ENCODE results near the gene PAPLN. TPM values are rescaled to one million over a fixed set of nuclear protein-coding genes. Genes with fewer than 3 reads are reported as not detected.

PAPLN gene
- total RNA-seq, 1 experiment from 2014 or later: 3.0 TPM

DNA sequence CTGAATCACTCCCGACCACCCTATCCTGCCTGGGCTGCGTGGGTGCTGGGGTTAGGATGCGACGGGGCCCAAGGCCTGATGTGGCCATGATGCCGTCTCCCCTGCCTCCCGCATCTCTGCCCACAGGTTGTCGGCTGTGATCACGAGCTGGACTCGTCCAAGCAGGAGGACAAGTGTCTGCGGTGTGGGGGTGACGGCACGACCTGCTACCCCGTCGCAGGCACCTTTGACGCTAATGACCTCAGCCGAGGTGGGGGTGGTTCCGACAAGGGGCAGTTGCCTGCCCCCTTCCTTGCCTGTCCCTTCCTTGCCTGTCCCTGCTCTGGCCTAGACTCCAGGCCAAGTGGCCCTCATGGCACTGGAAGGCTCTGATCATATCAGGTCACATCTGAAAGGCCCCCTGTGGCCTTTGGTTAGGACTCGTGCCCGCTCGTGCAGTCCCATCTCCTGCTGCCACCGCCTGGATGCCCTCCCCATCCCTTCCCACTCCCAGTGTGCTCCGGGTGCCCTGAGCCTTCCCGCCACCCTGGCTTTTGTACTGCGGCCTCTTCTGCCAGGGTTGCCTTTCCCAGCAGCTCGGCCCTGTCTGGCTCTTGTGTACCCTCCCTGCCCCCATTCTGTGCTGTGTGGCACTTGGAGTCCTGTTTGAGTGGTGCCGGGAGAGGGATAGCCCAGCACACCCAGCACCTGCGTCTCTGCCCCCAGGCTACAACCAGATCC, 13.6 kb downstream of the PAPLN start:
- POLR2A ChIA-PET: no interaction called here
- BruUV-seq (replicated peaks): no TSS peak
- TF ChIP-seq, protein P1, sequence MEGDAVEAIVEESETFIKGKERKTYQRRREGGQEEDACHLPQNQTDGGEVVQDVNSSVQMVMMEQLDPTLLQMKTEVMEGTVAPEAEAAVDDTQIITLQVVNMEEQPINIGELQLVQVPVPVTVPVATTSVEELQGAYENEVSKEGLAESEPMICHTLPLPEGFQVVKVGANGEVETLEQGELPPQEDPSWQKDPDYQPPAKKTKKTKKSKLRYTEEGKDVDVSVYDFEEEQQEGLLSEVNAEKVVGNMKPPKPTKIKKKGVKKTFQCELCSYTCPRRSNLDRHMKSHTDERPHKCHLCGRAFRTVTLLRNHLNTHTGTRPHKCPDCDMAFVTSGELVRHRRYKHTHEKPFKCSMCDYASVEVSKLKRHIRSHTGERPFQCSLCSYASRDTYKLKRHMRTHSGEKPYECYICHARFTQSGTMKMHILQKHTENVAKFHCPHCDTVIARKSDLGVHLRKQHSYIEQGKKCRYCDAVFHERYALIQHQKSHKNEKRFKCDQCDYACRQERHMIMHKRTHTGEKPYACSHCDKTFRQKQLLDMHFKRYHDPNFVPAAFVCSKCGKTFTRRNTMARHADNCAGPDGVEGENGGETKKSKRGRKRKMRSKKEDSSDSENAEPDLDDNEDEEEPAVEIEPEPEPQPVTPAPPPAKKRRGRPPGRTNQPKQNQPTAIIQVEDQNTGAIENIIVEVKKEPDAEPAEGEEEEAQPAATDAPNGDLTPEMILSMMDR (IDR thresholded peaks at IDR 0.05; ENCODE audit: insufficient read depth in 1 of 2, low read depth in 1 of 2, low read length in 1 of 2, severe bottlenecking in 1 of 2, unreplicated experiment in 1 of 2): no peak
- intact Hi-C loops (cut with micrococcal nuclease; ENCODE audit: unreplicated experiment): no loop called here
- Mint-ChIP-seq H3K27ac (ENCODE audit: unreplicated experiment) (no peak overlapping the region), H3K4me3 (ENCODE audit: unreplicated experiment) (no peak overlapping the region), H3K27me3 (ENCODE audit: insufficient read depth, unreplicated experiment) (no peaks in the 10 kb centered on the region), H3K36me3 (ENCODE audit: insufficient read depth, unreplicated experiment) (no peaks in the 10 kb centered on the region), H3K4me1 (ENCODE audit: low read depth, unreplicated experiment) (no peaks in the 10 kb centered on the region), H3K9me3 (ENCODE audit: unreplicated experiment) (no peaks in the 10 kb centered on the region)
- Histone ChIP-seq H3K27me3 (replicated peaks; ENCODE audit: control insufficient read depth, insufficient read depth, low read length) (no peaks in the 10 kb centered on the region), H3K4me3 (ENCODE audit: low read depth, low read length) (no peak overlapping the region), H3K36me3 (ENCODE audit: control insufficient read depth, insufficient read depth, low read length) (no peaks in the 10 kb centered on the region), H3K9me3 (no peaks in the 10 kb centered on the region), H3K4me1 (no peaks in the 10 kb centered on the region)
- no peak for DNase-seq
- CTCF ChIA-PET: no interaction called here

DNA sequence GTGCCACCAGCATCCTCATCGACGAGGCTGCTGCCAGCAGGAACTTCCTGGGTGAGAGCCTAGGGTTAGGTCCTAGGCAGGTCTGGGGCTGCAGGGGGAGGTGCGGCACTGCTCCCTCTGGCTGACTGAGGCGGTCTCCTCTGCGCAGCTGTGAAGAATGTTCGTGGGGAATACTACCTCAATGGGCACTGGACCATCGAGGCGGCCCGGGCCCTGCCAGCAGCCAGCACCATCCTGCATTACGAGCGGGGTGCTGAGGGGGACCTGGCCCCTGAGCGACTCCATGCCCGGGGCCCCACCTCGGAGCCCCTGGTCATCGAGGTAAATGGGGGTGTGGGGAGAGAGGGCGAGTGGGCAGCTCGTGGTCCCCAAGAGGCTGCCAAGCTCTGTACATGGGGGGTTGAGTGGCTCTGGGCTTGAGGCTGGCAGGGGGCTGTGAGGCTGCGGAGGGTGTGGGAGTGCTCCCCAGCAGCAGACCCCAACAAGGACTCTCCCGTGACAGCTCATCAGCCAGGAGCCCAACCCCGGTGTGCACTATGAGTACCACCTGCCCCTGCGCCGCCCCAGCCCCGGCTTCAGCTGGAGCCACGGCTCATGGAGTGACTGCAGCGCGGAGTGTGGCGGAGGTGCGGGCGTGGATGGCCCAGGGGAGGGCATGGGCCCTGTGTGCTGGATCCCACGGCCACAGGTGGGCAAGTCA, 14.4 kb downstream of the PAPLN start:
- CTCF ChIA-PET: no interaction called here
- Mint-ChIP-seq H3K4me3 (ENCODE audit: unreplicated experiment) (no peak overlapping the region), H3K36me3 (ENCODE audit: insufficient read depth, unreplicated experiment) (no peaks in the 10 kb centered on the region), H3K27me3 (ENCODE audit: insufficient read depth, unreplicated experiment) (no peaks in the 10 kb centered on the region), H3K9me3 (ENCODE audit: unreplicated experiment) (no peaks in the 10 kb centered on the region), H3K27ac (ENCODE audit: unreplicated experiment) (no peak overlapping the region), H3K4me1 (ENCODE audit: low read depth, unreplicated experiment) (no peaks in the 10 kb centered on the region)
- H3K36me3 ChIP-seq (ENCODE audit: control insufficient read depth, insufficient read depth, low read length): no peaks in the 10 kb centered on the region
- POLR2A ChIA-PET: no interaction called here
- H3K4me3 ChIP-seq (ENCODE audit: low read depth, low read length): no peak overlapping the region
- no TSS peak for BruUV-seq (replicated peaks)
- TF ChIP-seq, protein P1 (IDR thresholded peaks at IDR 0.05; ENCODE audit: insufficient read depth in 1 of 2, low read depth in 1 of 2, low read length in 1 of 2, severe bottlenecking in 1 of 2, unreplicated experiment in 1 of 2): no peak
- H3K27me3 ChIP-seq (replicated peaks; ENCODE audit: control insufficient read depth, insufficient read depth, low read length): no peaks in the 10 kb centered on the region
- no peaks in the 10 kb centered on the region for H3K4me1 ChIP-seq
- DNase-seq: no peak
- intact Hi-C loops (cut with micrococcal nuclease; ENCODE audit: unreplicated experiment): no loop called here
- H3K9me3 ChIP-seq: no peaks in the 10 kb centered on the region

DNA sequence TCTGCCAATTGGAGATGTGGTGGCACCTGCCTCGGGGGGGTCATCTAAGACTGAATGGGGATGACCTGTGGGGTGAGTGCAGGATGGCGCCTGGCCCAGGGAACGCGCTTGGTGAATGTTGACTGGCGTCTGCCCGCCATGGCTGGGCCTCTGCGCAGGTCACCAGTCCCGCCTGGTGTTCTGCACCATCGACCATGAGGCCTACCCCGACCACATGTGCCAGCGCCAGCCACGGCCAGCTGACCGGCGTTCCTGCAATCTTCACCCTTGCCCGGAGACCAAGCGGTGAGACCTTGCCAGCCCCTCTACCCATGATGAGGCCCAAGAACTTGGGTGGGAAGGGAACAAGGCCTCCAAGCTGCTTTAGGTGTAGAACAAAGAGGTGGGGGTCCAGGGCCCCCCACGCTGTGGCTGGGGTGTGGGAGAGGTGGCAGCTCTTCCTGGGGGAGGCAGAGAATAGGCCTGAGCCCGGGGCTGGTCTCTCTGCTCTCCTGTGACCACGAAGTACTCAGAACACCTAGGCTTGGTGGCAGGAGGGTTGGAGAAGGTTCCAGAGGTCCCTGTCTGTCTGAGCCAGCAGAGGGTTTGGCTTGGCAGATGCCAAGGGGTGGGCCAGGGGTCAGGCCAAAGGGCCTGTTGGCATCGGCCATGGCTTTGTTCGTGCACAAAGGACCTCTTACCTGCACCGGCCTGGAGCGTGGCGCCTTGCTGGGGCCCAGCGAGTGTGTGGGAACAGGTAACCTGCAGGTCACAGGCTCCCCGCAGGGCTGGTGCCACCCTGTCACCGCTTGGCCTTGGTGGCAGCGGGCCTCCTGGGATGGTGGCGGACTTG, 15.4 kb downstream of the PAPLN start:
- DNase-seq: no peak
- Histone ChIP-seq H3K4me1 (no peaks in the 10 kb centered on the region), H3K27me3 (replicated peaks; ENCODE audit: control insufficient read depth, insufficient read depth, low read length) (no peaks in the 10 kb centered on the region), H3K9me3 (no peaks in the 10 kb centered on the region), H3K36me3 (ENCODE audit: control insufficient read depth, insufficient read depth, low read length) (no peaks in the 10 kb centered on the region), H3K4me3 (ENCODE audit: low read depth, low read length) (no peak overlapping the region)
- ChIA-PET POLR2A (no interaction called here), CTCF (no interaction called here)
- intact Hi-C loops (cut with micrococcal nuclease; ENCODE audit: unreplicated experiment): no loop called here
- TF ChIP-seq, protein P1 (IDR thresholded peaks at IDR 0.05; ENCODE audit: insufficient read depth in 1 of 2, low read depth in 1 of 2, low read length in 1 of 2, severe bottlenecking in 1 of 2, unreplicated experiment in 1 of 2): no peak
- no peak overlapping the region for H3K27ac Mint-ChIP-seq (ENCODE audit: unreplicated experiment)
- H3K4me1 Mint-ChIP-seq (ENCODE audit: low read depth, unreplicated experiment): no peaks in the 10 kb centered on the region
- H3K9me3 Mint-ChIP-seq (ENCODE audit: unreplicated experiment): no peaks in the 10 kb centered on the region
- BruUV-seq (replicated peaks): no TSS peak
- no peak overlapping the region for H3K4me3 Mint-ChIP-seq (ENCODE audit: unreplicated experiment)
- H3K36me3 Mint-ChIP-seq (ENCODE audit: insufficient read depth, unreplicated experiment): no peaks in the 10 kb centered on the region
- H3K27me3 Mint-ChIP-seq (ENCODE audit: insufficient read depth, unreplicated experiment): no peaks in the 10 kb centered on the region
